HG03060 (cell line): ENCODE results near the gene PCDHB8.
"Not testable (repeated sequence)": the region's sequence is repeated elsewhere in the genome, so short reads cannot be mapped to it uniquely, and the experiment has no call there.

Experiments
- ATAC-seq: cut with Tn5 transposase; IDR thresholded peaks from one replicate; pipeline ENCODE4 v1.9.1; 2021; ENCODE audit warnings: low read depth, moderate number of reproducible peaks; ENCODE audit not compliant: unreplicated experiment

The PCDHB8 gene

GRCh38 chr5:141177577-141178191, at the start of gene PCDHB8:
Gene PCDHB8 (plus strand): TSS chr5:141177790. CDS start chr5:141178035, 245 bp downstream.
- not testable (repeated sequence) for ATAC-seq

- no peak for ATAC-seq
These were observed 42.4 kb upstream of the PCDHB8 start, which contains the start of gene PCDHB5 for GRCh38 chr5:141135030-141135717. Gene PCDHB5 (plus strand): TSS chr5:141135206. CDS start chr5:141135435, 229 bp downstream.

- ATAC-seq: no peak
These were observed 41.8 kb upstream of the PCDHB8 start for GRCh38 chr5:141135718-141136266.

- ATAC-seq: not testable (repeated sequence)
These were observed 40.2 kb upstream of the PCDHB8 start for GRCh38 chr5:141137346-141137745.

- no peak for ATAC-seq
These were observed 27.8 kb upstream of the PCDHB8 start, which contains the start of gene PCDHB6 for GRCh38 chr5:141149812-141150211. Gene PCDHB6 (plus strand): TSS chr5:141150057. CDS start chr5:141150258, 201 bp downstream.

- no peak for ATAC-seq
These were observed 27.2 kb upstream of the PCDHB8 start for GRCh38 chr5:141150224-141150992.

GRCh38 chr5:141150993-141151325, 26.6 kb upstream of the PCDHB8 start:
- no peak for ATAC-seq

- not testable (repeated sequence) for ATAC-seq
These were observed 26.0 kb upstream of the PCDHB8 start for GRCh38 chr5:141151632-141152031.

- not testable (repeated sequence) for ATAC-seq
These were observed 25.5 kb upstream of the PCDHB8 start for GRCh38 chr5:141152096-141152495.

GRCh38 chr5:141155540-141156374, 21.8 kb upstream of the PCDHB8 start:
- ATAC-seq: no peak

GRCh38 chr5:141157356-141157755, 20.2 kb upstream of the PCDHB8 start:
- not testable (repeated sequence) for ATAC-seq

GRCh38 chr5:141157901-141158300, 19.7 kb upstream of the PCDHB8 start:
- not testable (repeated sequence) for ATAC-seq

GRCh38 chr5:141172381-141173204, 5.0 kb upstream of the PCDHB8 start, which contains the start of gene PCDHB7:
Gene PCDHB7 (plus strand): TSS chr5:141172644. CDS start chr5:141172836, 192 bp downstream.
- no peak for ATAC-seq

- not testable (repeated sequence) for ATAC-seq
These were observed 3.1 kb upstream of the PCDHB8 start for GRCh38 chr5:141174291-141175104.

- ATAC-seq: no peak
These were observed 1.7 kb upstream of the PCDHB8 start for GRCh38 chr5:141175933-141176332.

GRCh38 chr5:141179371-141179770, 1.8 kb downstream of the PCDHB8 start:
- not testable (repeated sequence) for ATAC-seq

GRCh38 chr5:141179876-141180275, 2.3 kb downstream of the PCDHB8 start:
- ATAC-seq: not testable (repeated sequence)

GRCh38 chr5:141180313-141180712, 2.7 kb downstream of the PCDHB8 start:
- no peak for ATAC-seq
